ENCODE data around the gene LAYN. TPM values are rescaled to one million over a fixed set of nuclear protein-coding genes. Genes with fewer than 3 reads are reported as not detected.

Gene LAYN
- total RNA-seq, 1 experiment from 2014 or later = 0.47 TPM

GRCh38 chr11:111537336-111537860, 3.1 kb upstream of the LAYN start:
- CTCF ChIA-PET = no interaction called here
- peaks cover 6% of the 10 kb centered on the region for H3K36me3 Mint-ChIP-seq (ENCODE audit: insufficient read depth, unreplicated experiment)
- H3K4me3 Mint-ChIP-seq (ENCODE audit: low read depth, unreplicated experiment) = no peak overlapping the region
- H3K27me3 Mint-ChIP-seq (ENCODE audit: unreplicated experiment) = no peaks in the 10 kb centered on the region
- TF ChIP-seq CTCF (IDR thresholded peaks at IDR 0.05; ENCODE audit: unreplicated experiment) = no peak
- peaks cover 7% of the 10 kb centered on the region for H3K4me1 Mint-ChIP-seq (ENCODE audit: low read depth, unreplicated experiment)
- no peak overlapping the region for H3K27ac Mint-ChIP-seq (ENCODE audit: unreplicated experiment)
- BruUV-seq (replicated peaks) = no TSS peak
- H3K9me3 Mint-ChIP-seq (ENCODE audit: low read depth, unreplicated experiment) = no peaks in the 10 kb centered on the region
- no peak for DNase-seq
- intact Hi-C loops (cut with micrococcal nuclease; ENCODE audit: unreplicated experiment) = no loop called here

- Mint-ChIP-seq H3K9me3 (ENCODE audit: low read depth, unreplicated experiment) (no peaks in the 10 kb centered on the region), H3K27ac (ENCODE audit: unreplicated experiment) (no peak overlapping the region), H3K27me3 (ENCODE audit: unreplicated experiment) (no peaks in the 10 kb centered on the region), H3K4me3 (ENCODE audit: low read depth, unreplicated experiment) (no peak overlapping the region), H3K36me3 (ENCODE audit: insufficient read depth, unreplicated experiment) (peaks cover 6% of the 10 kb centered on the region), H3K4me1 (ENCODE audit: low read depth, unreplicated experiment) (peaks cover 7% of the 10 kb centered on the region)
- CTCF ChIA-PET = no interaction called here
- TF ChIP-seq CTCF (IDR thresholded peaks at IDR 0.05; ENCODE audit: unreplicated experiment) = no peak
- intact Hi-C loops (cut with micrococcal nuclease; ENCODE audit: unreplicated experiment) = no loop called here
- BruUV-seq (replicated peaks) = no TSS peak
- DNase-seq = no peak
Observed at GRCh38 chr11:111538407-111539114, 2.0 kb upstream of the LAYN start.

GRCh38 chr11:111539426-111540113, 950 bp upstream of the LAYN start:
- Mint-ChIP-seq H3K27ac (ENCODE audit: unreplicated experiment) (no peak overlapping the region), H3K36me3 (ENCODE audit: insufficient read depth, unreplicated experiment) (peaks cover 6% of the 10 kb centered on the region), H3K4me1 (ENCODE audit: low read depth, unreplicated experiment) (peaks cover 7% of the 10 kb centered on the region), H3K9me3 (ENCODE audit: low read depth, unreplicated experiment) (no peaks in the 10 kb centered on the region), H3K4me3 (ENCODE audit: low read depth, unreplicated experiment) (no peak overlapping the region), H3K27me3 (ENCODE audit: unreplicated experiment) (no peaks in the 10 kb centered on the region)
- no peak for TF ChIP-seq CTCF (IDR thresholded peaks at IDR 0.05; ENCODE audit: unreplicated experiment)
- CTCF ChIA-PET = no interaction called here
- DNase-seq = no peak
- BruUV-seq (replicated peaks) = no TSS peak
- intact Hi-C loops (cut with micrococcal nuclease; ENCODE audit: unreplicated experiment) = no loop called here

- H3K27ac Mint-ChIP-seq (ENCODE audit: unreplicated experiment) = no peak overlapping the region
- H3K4me1 Mint-ChIP-seq (ENCODE audit: low read depth, unreplicated experiment) = peaks cover 7% of the 10 kb centered on the region
- DNase-seq = no peak
- H3K4me3 Mint-ChIP-seq (ENCODE audit: low read depth, unreplicated experiment) = peak overlapping the region; percentile 75
- CTCF ChIA-PET = interaction anchor here (0.5 kb wide), 1 partner anchor 65 kb away, joined by 3 read pairs; no protein-coding TSS in a partner anchor
- H3K9me3 Mint-ChIP-seq (ENCODE audit: low read depth, unreplicated experiment) = no peaks in the 10 kb centered on the region
- intact Hi-C loops (cut with micrococcal nuclease; ENCODE audit: unreplicated experiment) = no loop called here
- TF ChIP-seq CTCF (IDR thresholded peaks at IDR 0.05; ENCODE audit: unreplicated experiment) = no peak
- H3K36me3 Mint-ChIP-seq (ENCODE audit: insufficient read depth, unreplicated experiment) = peaks cover 6% of the 10 kb centered on the region
- BruUV-seq (replicated peaks) = no TSS peak
- no peaks in the 10 kb centered on the region for H3K27me3 Mint-ChIP-seq (ENCODE audit: unreplicated experiment)
Observed at GRCh38 chr11:111540937-111541253, 375 bp downstream of the LAYN start.
